Uterus (tissue), 4 donors: Measurements from ENCODE around the gene FAM3B. TPM values are rescaled to one million over a fixed set of nuclear protein-coding genes. Genes with fewer than 3 reads are reported as not detected.

Experiments
- DNase-seq, 2 donors: peaks; one replicate each; pipeline ENCODE4 v3.0.0-alpha.2; 2019 to 2020
- H3K27ac ChIP-seq, 2 donors: fragments of 200-600 bp; sonication (generic); 1 replicate in 1 of 2; 2 replicates in 1 of 2; pipeline ENCODE4 v1.5.1; 2016 to 2018
- H3K27me3 ChIP-seq, 2 donors: fragments of 200-600 bp; sonication (generic); one replicate each; pipeline ENCODE4 v1.5.1; 2018 to 2019; ENCODE audit warnings: control low read depth in 1 of 2
- H3K36me3 ChIP-seq, 2 donors: fragments of 200-600 bp; sonication (generic); one replicate each; pipeline ENCODE4 v1.5.1; 2019; ENCODE audit warnings: control low read depth in 1 of 2
- H3K4me1 ChIP-seq, 2 donors: fragments of 200-600 bp; sonication (generic); one replicate each; pipeline ENCODE4 v1.5.1; 2018 to 2019; ENCODE audit warnings: control low read depth in 1 of 2
- H3K4me3 ChIP-seq, 2 donors: fragments of 200-600 bp; sonication (generic); 1 replicate in 1 of 2; 2 replicates in 1 of 2; pipeline ENCODE4 v1.5.1; 2018 to 2019; ENCODE audit warnings: mild to moderate bottlenecking in 1 of 2
- H3K9me3 ChIP-seq, 2 donors: fragments of 200-600 bp; sonication (generic); one replicate each; pipeline ENCODE4 v1.5.1; 2019; ENCODE audit warnings: control low read depth in 1 of 2
- CTCF ChIP-seq, 4 experiments: fragments of 200-600 bp in 2 of 4; fragments of 450-650 bp in 2 of 4; sonication (generic) in 2 of 4; IDR thresholded peaks; one replicate each; pipeline ENCODE4 v1.5.1; 2016 to 2019; ENCODE audit warnings: antibody characterized with exemption in 4 of 4, mild to moderate bottlenecking in 2 of 4, moderate library complexity in 1 of 4
- POLR2A ChIP-seq, 2 donors: fragments of 450-650 bp; IDR thresholded peaks; one replicate each; pipeline ENCODE4 v1.6.1; 2016; ENCODE audit warnings: antibody characterized with exemption in 2 of 2, mild to moderate bottlenecking in 1 of 2, moderate library complexity in 1 of 2
- intact Hi-C: fragments of 100-400 bp; cut with DNase I; formaldehyde crosslinking; loops from one replicate; pipeline ENCODE4 v1.15.1; 2023; ENCODE audit warnings: low total_unique reads
- total RNA-seq, 4 donors: library from RNA; depleted of rRNA in 3 of 4; stranded (reverse); fragments of >200 nt in 3 of 4; gene quantifications; one replicate each; pipeline versions ENCODE4 v1.1.0 to v1.2.4, GENCODE V29; 2014 to 2023
- donor health status: DM: yes; HTN: yes; CAD: no.

The FAM3B gene
- total RNA-seq, 4 donors from 2014 or later = 5.1 TPM; not detected in 3

DNA sequence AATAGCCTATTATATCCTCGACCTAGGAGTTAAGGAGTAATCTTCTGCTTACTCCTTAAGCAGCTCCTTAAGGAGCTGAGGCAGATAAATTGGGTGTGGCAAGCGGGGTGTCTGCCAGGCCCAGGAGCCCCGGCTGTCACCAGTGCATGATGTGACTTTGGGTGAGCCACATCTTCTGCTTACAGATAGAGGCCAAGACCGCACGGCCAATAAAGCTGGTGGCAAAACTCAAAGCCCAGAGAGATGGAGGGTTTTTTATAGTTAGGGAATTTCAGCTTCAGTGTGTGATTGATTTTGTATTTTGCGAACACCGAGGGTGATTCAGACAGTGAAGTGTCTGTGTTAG lies 55.1 kb downstream of the FAM3B start:
- intact Hi-C loops = no loop called here
- H3K4me3 ChIP-seq = no peak overlapping the region
- no peaks in the 10 kb centered on the region for H3K27me3 ChIP-seq
- TF ChIP-seq POLR2A (IDR thresholded peaks at IDR 0.05) = no peak
- no peak for TF ChIP-seq CTCF (IDR thresholded peaks at IDR 0.05)
- no peaks in the 10 kb centered on the region for H3K36me3 ChIP-seq
- no peaks in the 10 kb centered on the region for H3K9me3 ChIP-seq
- H3K4me1 ChIP-seq = peaks cover 0 to 9% of the 10 kb centered on the region in 2 donors
- no peak for DNase-seq
- no peak overlapping the region for H3K27ac ChIP-seq

DNA sequence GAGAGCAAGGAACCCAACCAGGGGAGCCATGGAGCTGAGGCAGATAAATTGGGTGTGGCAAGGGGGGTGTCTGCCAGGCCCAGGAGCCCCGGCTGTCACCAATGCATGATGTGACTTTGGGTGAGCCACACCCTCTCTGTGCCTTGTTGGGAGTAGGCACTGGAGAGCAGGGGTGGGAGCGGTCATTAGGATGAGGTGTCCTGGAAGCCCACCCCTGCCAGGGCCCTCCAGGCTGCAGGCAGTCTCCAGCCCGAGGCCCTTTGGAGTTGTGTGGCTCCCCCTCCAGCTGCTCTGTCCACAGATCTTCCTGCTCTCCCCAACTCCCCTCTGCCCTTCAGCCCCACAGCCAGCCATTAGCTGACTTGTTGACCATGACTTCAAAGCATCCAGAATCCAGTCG lies 56.7 kb downstream of the FAM3B start:
- H3K27me3 ChIP-seq = no peaks in the 10 kb centered on the region
- H3K27ac ChIP-seq = no peak overlapping the region
- intact Hi-C loops = no loop called here
- no peaks in the 10 kb centered on the region for H3K9me3 ChIP-seq
- no peak overlapping the region for H3K4me3 ChIP-seq
- peak in 1 of 2 donors; percentile 7 for DNase-seq
- TF ChIP-seq CTCF (IDR thresholded peaks at IDR 0.05) (no peak), POLR2A (IDR thresholded peaks at IDR 0.05) (no peak)
- H3K36me3 ChIP-seq = no peaks in the 10 kb centered on the region
- peaks cover 0 to 9% of the 10 kb centered on the region in 2 donors for H3K4me1 ChIP-seq

GRCh38 chr21:41373763-41374162 lies 57.2 kb downstream of the FAM3B start:
- TF ChIP-seq POLR2A (IDR thresholded peaks at IDR 0.05) = no peak
- no peak for TF ChIP-seq CTCF (IDR thresholded peaks at IDR 0.05)
- Histone ChIP-seq H3K4me1 (peaks cover 0 to 8% of the 10 kb centered on the region in 2 donors), H3K27ac (no peak overlapping the region), H3K27me3 (no peaks in the 10 kb centered on the region), H3K36me3 (no peaks in the 10 kb centered on the region), H3K4me3 (no peak overlapping the region), H3K9me3 (no peaks in the 10 kb centered on the region)
- DNase-seq = peak in 1 of 2 donors; percentile 6
- intact Hi-C loops = no loop called here

DNA sequence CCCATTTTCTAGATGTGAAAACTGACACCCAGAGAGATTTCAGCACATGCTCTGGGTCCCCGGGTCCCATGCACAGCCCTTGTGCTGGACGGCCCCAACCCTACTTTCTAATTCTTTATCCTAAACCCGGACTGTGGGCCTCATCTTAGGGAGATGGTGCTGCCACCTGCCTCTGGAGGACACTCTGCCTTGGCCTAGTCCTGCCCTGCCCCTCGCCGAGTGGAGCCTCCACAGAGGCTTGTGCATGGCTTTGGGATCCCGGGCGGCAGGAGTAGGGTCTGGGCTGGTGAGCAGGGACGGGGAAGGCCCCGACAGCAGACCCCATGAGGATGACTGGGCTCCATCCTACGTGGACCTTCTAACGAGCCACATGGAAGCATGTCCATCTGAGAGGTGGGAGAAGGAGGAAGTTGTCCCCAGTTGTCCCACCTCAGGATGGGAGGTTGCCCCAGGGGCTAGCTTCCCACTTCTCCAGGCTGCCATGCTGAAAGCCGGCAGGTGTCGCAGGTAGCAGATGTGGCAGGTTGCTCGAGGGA lies 57.6 kb downstream of the FAM3B start:
- intact Hi-C loops = no loop called here
- Histone ChIP-seq H3K27ac (no peak overlapping the region), H3K9me3 (no peaks in the 10 kb centered on the region), H3K36me3 (no peaks in the 10 kb centered on the region), H3K27me3 (no peaks in the 10 kb centered on the region), H3K4me3 (no peak overlapping the region), H3K4me1 (peaks cover 0 to 4% of the 10 kb centered on the region in 2 donors)
- peak in 1 of 2 donors; percentile 7 for DNase-seq
- no peak for TF ChIP-seq CTCF (IDR thresholded peaks at IDR 0.05)
- no peak for TF ChIP-seq POLR2A (IDR thresholded peaks at IDR 0.05)

DNA sequence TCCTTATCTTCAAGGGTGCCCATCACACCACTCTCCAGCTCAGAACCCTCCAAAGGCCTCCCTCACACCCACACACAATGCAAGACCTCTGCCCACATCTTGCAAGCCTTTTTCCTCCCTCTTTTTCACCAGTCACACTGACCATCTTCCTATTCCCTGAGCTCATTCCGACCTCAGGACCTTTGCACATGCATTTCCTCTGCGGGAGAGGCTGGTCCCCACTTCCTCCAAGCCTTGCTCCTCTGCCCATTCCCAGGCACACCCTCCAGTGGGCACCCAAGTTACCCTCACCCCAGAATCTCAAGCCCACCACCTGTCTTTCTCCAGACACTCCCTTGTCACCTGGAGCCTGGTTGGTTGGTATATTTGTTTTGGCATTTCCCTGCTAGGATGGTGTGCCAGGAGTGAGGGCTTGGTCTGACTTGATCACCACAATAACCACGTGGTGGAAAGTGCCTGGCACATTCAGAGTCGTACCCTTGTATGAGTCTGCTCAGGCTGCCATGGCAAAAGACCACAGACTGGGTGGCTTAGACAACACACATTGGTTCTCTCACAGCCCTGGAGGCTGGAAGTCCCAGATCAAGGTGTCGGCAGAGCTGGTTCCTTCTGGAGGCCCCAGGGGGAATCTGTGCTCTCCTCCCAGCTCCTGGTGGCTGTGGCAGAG lies 58.4 kb downstream of the FAM3B start:
- no peaks in the 10 kb centered on the region for H3K27me3 ChIP-seq
- peak in 1 of 2 donors; percentile 4 for DNase-seq
- H3K9me3 ChIP-seq = no peaks in the 10 kb centered on the region
- H3K27ac ChIP-seq = no peak overlapping the region
- no peaks in the 10 kb centered on the region for H3K36me3 ChIP-seq
- no peak overlapping the region for H3K4me3 ChIP-seq
- intact Hi-C loops = no loop called here
- no peak for TF ChIP-seq POLR2A (IDR thresholded peaks at IDR 0.05)
- no peak for TF ChIP-seq CTCF (IDR thresholded peaks at IDR 0.05)
- H3K4me1 ChIP-seq = no peaks in the 10 kb centered on the region
